ENCODE results near the gene LRRC40.
A peak's percentile ranks its signal among the peaks of the same experiment; 100 is the strongest.

Gene LRRC40

GRCh38 chr1:70205434-70206118 is at the start of gene LRRC40:
Gene LRRC40 (minus strand): TSS chr1:70205579. CDS start chr1:70205540, 39 bp downstream.
- intact Hi-C loops (cut with DNase I), result loop anchor here (2.0 to 10.0 kb wide), 2 partner anchors 15 to 149 kb away; partner anchors contain the start of genes ANKRD13C and SRSF11
- DNase-seq, result peak; percentile 93 to 99 (median 97)

GRCh38 chr1:70248729-70249128 is 43.4 kb upstream of the LRRC40 start:
- DNase-seq, result no peak
- intact Hi-C loops (cut with DNase I), result no loop called here

GRCh38 chr1:70247768-70248167 is 42.4 kb upstream of the LRRC40 start:
- no peak for DNase-seq
- intact Hi-C loops (cut with DNase I), result no loop called here

GRCh38 chr1:70247122-70247521 is 41.7 kb upstream of the LRRC40 start:
- intact Hi-C loops (cut with DNase I), result no loop called here
- no peak for DNase-seq

GRCh38 chr1:70239940-70240339 is 34.6 kb upstream of the LRRC40 start:
- intact Hi-C loops (cut with DNase I), result no loop called here
- DNase-seq, result no peak

- DNase-seq, result no peak
- intact Hi-C loops (cut with DNase I), result no loop called here
Observed at GRCh38 chr1:70234733-70235132, 29.4 kb upstream of the LRRC40 start.

GRCh38 chr1:70231475-70231874 is 26.1 kb upstream of the LRRC40 start:
- intact Hi-C loops (cut with DNase I), result no loop called here
- DNase-seq, result no peak

GRCh38 chr1:70228670-70229069 is 23.3 kb upstream of the LRRC40 start:
- intact Hi-C loops (cut with DNase I), result loop anchor here (10.0 kb wide), 1 partner anchor 176 kb away; no protein-coding TSS in a partner anchor
- DNase-seq, result no peak

GRCh38 chr1:70227439-70227838 is 22.1 kb upstream of the LRRC40 start:
- DNase-seq, result no peak
- intact Hi-C loops (cut with DNase I), result loop anchor here (10.0 kb wide), 1 partner anchor 177 kb away; no protein-coding TSS in a partner anchor

GRCh38 chr1:70224954-70225353 is 19.6 kb upstream of the LRRC40 start:
- intact Hi-C loops (cut with DNase I), result loop anchor here (10.0 kb wide), 1 partner anchor 180 kb away; no protein-coding TSS in a partner anchor

GRCh38 chr1:70222716-70223235 is 17.4 kb upstream of the LRRC40 start:
- DNase-seq, result no peak
- intact Hi-C loops (cut with DNase I), result loop anchor here (10.0 kb wide), 1 partner anchor 182 kb away; no protein-coding TSS in a partner anchor

More at GRCh38 chr1:70224954-70225353, 19.6 kb upstream of the LRRC40 start:
- no peak for DNase-seq

GRCh38 chr1:70221238-70222121 is 16.1 kb upstream of the LRRC40 start, which contains the start of gene SRSF11:
Gene SRSF11 (plus strand): TSS chr1:70221380. CDS start chr1:70221637, 257 bp downstream.
- intact Hi-C loops (cut with DNase I), result loop anchor here (2.0 to 10.0 kb wide), 2 partner anchors 17 to 183 kb away; partner anchors contain the start of gene LRRC40
- DNase-seq, result peak; percentile 89 to 99 (median 97)

- intact Hi-C loops (cut with DNase I), result loop anchor here (2.0 to 10.0 kb wide), 2 partner anchors 16 to 184 kb away; partner anchors contain the start of gene LRRC40
- no peak for DNase-seq
Observed at GRCh38 chr1:70220517-70221237, 15.3 kb upstream of the LRRC40 start.

- intact Hi-C loops (cut with DNase I), result loop anchor here (2.0 to 10.0 kb wide), 2 partner anchors 15 to 185 kb away; partner anchors contain the start of gene LRRC40
- no peak for DNase-seq
Observed at GRCh38 chr1:70220015-70220414, 14.6 kb upstream of the LRRC40 start.

- DNase-seq, result no peak
- intact Hi-C loops (cut with DNase I), result no loop called here
Observed at GRCh38 chr1:70211541-70211940, 6.2 kb upstream of the LRRC40 start.

GRCh38 chr1:70210820-70211219 is 5.4 kb upstream of the LRRC40 start:
- intact Hi-C loops (cut with DNase I), result no loop called here
- no peak for DNase-seq

GRCh38 chr1:70208292-70208691 is 2.9 kb upstream of the LRRC40 start:
- intact Hi-C loops (cut with DNase I), result loop anchor here (10.0 kb wide), 1 partner anchor 147 kb away; the partner anchor contains the start of gene ANKRD13C
- DNase-seq, result no peak

GRCh38 chr1:70207492-70207891 is 2.1 kb upstream of the LRRC40 start:
- intact Hi-C loops (cut with DNase I), result loop anchor here (10.0 kb wide), 1 partner anchor 147 kb away; the partner anchor contains the start of gene ANKRD13C
- no peak for DNase-seq
